ENCODE results near the gene TNS2.

DNA sequence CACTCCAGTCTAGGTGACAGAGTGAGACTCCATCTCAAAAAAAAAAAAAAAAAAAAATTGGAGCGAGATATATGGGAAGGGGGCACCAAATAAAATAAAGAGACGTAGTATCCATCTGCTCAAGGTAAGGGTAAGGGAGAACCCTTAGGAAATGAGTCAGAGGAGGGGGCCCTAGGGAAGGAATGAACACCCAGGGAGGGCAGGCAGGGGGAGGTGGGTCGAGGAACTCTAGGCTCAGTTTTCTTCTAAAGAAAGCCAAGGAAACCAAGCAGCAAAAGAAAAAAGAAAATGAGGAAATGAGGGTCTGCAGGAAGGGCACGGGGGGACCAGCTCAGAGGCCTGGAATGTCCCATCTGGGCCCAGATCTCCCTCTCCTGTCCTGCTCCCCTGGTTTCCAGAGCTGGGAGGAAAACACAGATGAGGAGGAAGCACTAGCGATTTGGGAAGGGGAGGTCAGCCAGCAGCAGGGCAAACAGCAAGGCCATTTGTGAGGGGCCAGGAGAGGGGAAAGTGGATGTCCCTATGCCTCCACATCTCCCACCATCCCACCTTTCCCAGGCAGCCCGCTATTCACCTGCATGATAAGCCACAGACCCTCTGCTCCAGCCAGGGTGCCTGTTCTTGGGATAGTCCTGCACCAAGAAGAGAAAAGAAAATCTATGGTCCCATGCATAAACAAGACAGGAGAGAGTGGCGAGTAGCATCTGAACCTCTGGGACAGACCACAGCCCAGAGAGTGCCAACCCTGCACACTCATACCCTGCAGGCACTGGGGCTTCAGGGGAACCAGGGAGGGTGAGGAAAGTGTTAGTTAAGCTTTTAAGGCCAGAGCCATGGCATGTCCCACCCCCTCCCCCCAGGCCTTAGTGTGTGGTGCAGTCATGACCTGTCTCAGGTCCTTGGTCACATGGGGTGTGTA is 17.5 kb downstream of the TNS2 start:
- TF ChIP-seq, protein P1, sequence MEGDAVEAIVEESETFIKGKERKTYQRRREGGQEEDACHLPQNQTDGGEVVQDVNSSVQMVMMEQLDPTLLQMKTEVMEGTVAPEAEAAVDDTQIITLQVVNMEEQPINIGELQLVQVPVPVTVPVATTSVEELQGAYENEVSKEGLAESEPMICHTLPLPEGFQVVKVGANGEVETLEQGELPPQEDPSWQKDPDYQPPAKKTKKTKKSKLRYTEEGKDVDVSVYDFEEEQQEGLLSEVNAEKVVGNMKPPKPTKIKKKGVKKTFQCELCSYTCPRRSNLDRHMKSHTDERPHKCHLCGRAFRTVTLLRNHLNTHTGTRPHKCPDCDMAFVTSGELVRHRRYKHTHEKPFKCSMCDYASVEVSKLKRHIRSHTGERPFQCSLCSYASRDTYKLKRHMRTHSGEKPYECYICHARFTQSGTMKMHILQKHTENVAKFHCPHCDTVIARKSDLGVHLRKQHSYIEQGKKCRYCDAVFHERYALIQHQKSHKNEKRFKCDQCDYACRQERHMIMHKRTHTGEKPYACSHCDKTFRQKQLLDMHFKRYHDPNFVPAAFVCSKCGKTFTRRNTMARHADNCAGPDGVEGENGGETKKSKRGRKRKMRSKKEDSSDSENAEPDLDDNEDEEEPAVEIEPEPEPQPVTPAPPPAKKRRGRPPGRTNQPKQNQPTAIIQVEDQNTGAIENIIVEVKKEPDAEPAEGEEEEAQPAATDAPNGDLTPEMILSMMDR (conservative IDR thresholded peaks at IDR 0.05; ENCODE audit: low read depth, low read length): no peak
- no peak for TF ChIP-seq EZH2 (IDR thresholded peaks at IDR 0.05; ENCODE audit: borderline replicate concordance, low read depth, low read length, poor library complexity, severe bottlenecking)

All from A673 (cell line).